Vagina (tissue), 2 donors: ENCODE results near the gene PAPSS1. TPM values are rescaled to one million over a fixed set of nuclear protein-coding genes. Genes with fewer than 3 reads are reported as not detected.

Experiments
- DNase-seq, 2 donors: peaks; one replicate each; pipeline ENCODE4 v3.0.0-alpha.2; 2017; ENCODE audit errors: extremely low spot score in 2 of 2
- H3K27ac ChIP-seq: fragments of 200-600 bp; sonication (generic); one replicate; pipeline ENCODE4 v1.5.1; 2019
- H3K27me3 ChIP-seq: fragments of 200-600 bp; sonication (generic); one replicate; pipeline ENCODE4 v1.5.1; 2019
- H3K36me3 ChIP-seq, 2 donors: fragments of 200-600 bp; sonication (generic); one replicate each; pipeline ENCODE4 v1.5.1; 2017 to 2019
- H3K4me1 ChIP-seq: fragments of 200-600 bp; sonication (generic); one replicate; pipeline ENCODE4 v1.5.1; 2019
- H3K4me3 ChIP-seq, 2 donors: fragments of 200-600 bp; sonication (generic); 1 replicate in 1 of 2; 2 replicates in 1 of 2; pipeline ENCODE4 v1.5.1; 2016 to 2019
- H3K9me3 ChIP-seq: fragments of 200-600 bp; sonication (generic); one replicate; pipeline ENCODE4 v1.5.1; 2019
- POLR2A ChIP-seq, 2 donors: fragments of 450-650 bp; IDR thresholded peaks; one replicate each; pipeline ENCODE4 v1.6.1; 2017; ENCODE audit warnings: antibody characterized with exemption in 2 of 2, mild to moderate bottlenecking in 2 of 2, moderate library complexity in 2 of 2
- POLR2AphosphoS5 ChIP-seq, 2 donors: sonication (generic); formaldehyde crosslinking; IDR thresholded peaks; one replicate each; pipeline ENCODE4 v1.9.0; 2017; ENCODE audit warnings: antibody characterized with exemption in 2 of 2, mild to moderate bottlenecking in 2 of 2, low read depth in 1 of 2; ENCODE audit not compliant: insufficient read depth in 1 of 2
- intact Hi-C: fragments of 100-400 bp; cut with DNase I; formaldehyde crosslinking; loops from one replicate; pipeline ENCODE4 v1.15.1; 2023
- total RNA-seq: library from RNA; depleted of rRNA; stranded (reverse); fragments of >200 nt; gene quantifications from one replicate; pipeline ENCODE4 v1.2.3, GENCODE V29; 2016
- TF ChIP-seq, protein P1 (sequence below), 3 experiments: fragments of 450-650 bp in 2 of 3; fragments of 200-600 bp in 1 of 3; sonication (generic) in 1 of 3; IDR thresholded peaks; one replicate each; pipeline ENCODE4 v1.5.1; 2017 to 2019; ENCODE audit warnings: antibody characterized with exemption in 3 of 3, mild to moderate bottlenecking in 2 of 3, moderate library complexity in 2 of 3

The PAPSS1 gene
- total RNA-seq, 1 donor from 2014 or later = 27.5 TPM

DNA sequence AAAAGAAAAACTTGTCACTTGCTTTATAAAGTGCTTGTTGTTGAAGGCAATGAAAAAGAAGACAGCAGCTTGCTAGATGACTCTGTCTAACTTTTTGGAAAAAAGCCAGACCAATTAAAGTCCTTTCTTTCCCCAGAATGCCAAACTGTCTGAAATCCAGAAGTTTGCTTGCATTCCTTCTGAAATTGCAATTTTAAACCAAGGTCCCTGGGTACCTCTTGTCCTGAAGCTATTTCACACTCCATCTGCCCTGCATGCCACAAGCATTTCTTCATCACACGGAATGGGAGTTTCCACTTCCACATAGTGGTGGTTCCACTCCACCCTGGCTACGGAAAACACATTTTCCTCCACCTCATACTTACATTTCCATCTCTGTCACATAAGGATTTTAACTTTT lies 101.0 kb downstream of the PAPSS1 start:
- Histone ChIP-seq H3K36me3 (peaks cover 0 to 8% of the 10 kb centered on the region in 2 donors), H3K27ac (no peak overlapping the region), H3K9me3 (no peaks in the 10 kb centered on the region), H3K27me3 (no peaks in the 10 kb centered on the region), H3K4me1 (peaks cover 18% of the 10 kb centered on the region), H3K4me3 (no peak overlapping the region)
- no peak for TF ChIP-seq POLR2AphosphoS5 (IDR thresholded peaks at IDR 0.05; ENCODE audit: insufficient read depth in 1 of 2, low read depth in 1 of 2)
- no peak for TF ChIP-seq POLR2A (IDR thresholded peaks at IDR 0.05)
- TF ChIP-seq, protein P1, sequence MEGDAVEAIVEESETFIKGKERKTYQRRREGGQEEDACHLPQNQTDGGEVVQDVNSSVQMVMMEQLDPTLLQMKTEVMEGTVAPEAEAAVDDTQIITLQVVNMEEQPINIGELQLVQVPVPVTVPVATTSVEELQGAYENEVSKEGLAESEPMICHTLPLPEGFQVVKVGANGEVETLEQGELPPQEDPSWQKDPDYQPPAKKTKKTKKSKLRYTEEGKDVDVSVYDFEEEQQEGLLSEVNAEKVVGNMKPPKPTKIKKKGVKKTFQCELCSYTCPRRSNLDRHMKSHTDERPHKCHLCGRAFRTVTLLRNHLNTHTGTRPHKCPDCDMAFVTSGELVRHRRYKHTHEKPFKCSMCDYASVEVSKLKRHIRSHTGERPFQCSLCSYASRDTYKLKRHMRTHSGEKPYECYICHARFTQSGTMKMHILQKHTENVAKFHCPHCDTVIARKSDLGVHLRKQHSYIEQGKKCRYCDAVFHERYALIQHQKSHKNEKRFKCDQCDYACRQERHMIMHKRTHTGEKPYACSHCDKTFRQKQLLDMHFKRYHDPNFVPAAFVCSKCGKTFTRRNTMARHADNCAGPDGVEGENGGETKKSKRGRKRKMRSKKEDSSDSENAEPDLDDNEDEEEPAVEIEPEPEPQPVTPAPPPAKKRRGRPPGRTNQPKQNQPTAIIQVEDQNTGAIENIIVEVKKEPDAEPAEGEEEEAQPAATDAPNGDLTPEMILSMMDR (IDR thresholded peaks at IDR 0.05) = no peak
- no peak for DNase-seq
- intact Hi-C loops = no loop called here

DNA sequence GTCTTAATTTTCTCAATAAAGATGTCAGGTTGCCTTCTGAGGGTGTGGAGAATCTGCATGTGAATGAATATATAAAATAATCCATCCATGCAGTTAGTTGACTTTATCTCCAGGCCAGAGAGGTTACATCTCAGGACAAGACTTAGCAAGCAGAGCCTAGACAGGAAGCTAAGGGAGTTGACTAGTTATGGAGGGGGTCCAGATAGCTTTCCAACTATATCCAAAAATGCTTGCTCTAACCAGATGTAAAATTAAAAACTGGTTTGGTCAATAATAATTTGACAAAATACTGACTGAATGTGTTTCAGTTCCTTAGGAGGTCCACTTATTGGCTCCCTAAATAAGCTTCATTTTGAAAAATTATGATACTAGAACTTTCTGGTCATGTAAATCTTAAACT lies 101.4 kb downstream of the PAPSS1 start:
- no peak for TF ChIP-seq POLR2AphosphoS5 (IDR thresholded peaks at IDR 0.05; ENCODE audit: insufficient read depth in 1 of 2, low read depth in 1 of 2)
- TF ChIP-seq, protein P1 (IDR thresholded peaks at IDR 0.05) = no peak
- TF ChIP-seq POLR2A (IDR thresholded peaks at IDR 0.05) = no peak
- no peak overlapping the region for H3K27ac ChIP-seq
- intact Hi-C loops = no loop called here

DNA sequence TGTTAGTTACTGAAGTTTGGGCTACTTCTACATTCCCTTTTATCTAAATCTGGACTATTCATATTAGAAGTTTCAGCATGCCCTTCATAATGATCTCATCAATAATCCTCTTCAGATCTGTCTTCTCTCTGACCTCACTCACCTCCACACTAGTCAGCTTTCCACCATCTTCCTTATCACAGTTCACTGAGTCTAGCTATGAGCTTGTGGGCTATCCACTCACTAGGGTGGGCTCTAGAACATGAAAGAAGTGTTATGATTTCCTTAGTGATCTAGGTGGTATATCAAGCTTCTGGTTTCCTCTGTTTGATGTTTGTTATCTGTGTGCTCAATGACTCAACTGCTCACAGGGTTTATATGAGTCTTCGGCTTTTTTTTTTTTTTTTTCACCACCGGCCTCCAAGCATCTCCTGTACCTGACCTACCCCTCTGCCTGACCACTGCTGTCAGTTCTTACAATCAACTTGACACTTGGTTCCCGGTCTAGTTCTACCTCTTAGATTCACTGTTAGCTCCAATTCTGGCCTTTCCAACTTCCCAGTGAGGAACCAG lies 103.1 kb downstream of the PAPSS1 start:
- H3K36me3 ChIP-seq = peaks cover 0 to 5% of the 10 kb centered on the region in 2 donors
- no peaks in the 10 kb centered on the region for H3K27me3 ChIP-seq
- intact Hi-C loops = no loop called here
- no peak overlapping the region for H3K27ac ChIP-seq
- no peak for DNase-seq
- no peak overlapping the region for H3K4me3 ChIP-seq
- TF ChIP-seq POLR2AphosphoS5 (IDR thresholded peaks at IDR 0.05; ENCODE audit: insufficient read depth in 1 of 2, low read depth in 1 of 2) (no peak), POLR2A (IDR thresholded peaks at IDR 0.05) (no peak)
- TF ChIP-seq, protein P1 (IDR thresholded peaks at IDR 0.05) = no peak
- peaks cover 18% of the 10 kb centered on the region for H3K4me1 ChIP-seq
- no peaks in the 10 kb centered on the region for H3K9me3 ChIP-seq

More for the DNA sequence above, 101.4 kb downstream of the PAPSS1 start:
- Histone ChIP-seq H3K4me3 (no peak overlapping the region), H3K36me3 (peaks cover 0 to 8% of the 10 kb centered on the region in 2 donors), H3K27me3 (no peaks in the 10 kb centered on the region), H3K4me1 (peaks cover 18% of the 10 kb centered on the region), H3K9me3 (no peaks in the 10 kb centered on the region)
- DNase-seq = no peak

DNA sequence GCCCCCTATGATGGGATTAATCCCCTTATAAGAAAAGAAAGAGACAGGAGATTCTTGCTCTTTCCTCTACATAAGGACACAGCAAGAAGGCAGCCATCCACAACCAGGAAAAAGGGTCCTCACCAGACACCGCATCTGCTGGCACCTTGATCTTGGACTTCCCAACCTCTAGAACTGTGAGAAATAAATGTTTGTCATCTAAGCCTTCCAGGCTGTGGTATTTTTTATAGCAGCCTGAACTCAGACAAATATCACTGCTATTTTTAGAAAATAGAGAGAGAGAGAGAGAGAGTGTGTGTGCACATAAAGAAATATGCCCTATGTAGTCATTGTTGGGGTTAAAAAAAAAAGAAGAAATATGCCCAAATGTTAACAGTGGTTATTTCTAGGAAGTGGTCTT lies 104.2 kb downstream of the PAPSS1 start:
- peaks cover 0 to 5% of the 10 kb centered on the region in 2 donors for H3K36me3 ChIP-seq
- H3K27me3 ChIP-seq = no peaks in the 10 kb centered on the region
- intact Hi-C loops = no loop called here

DNA sequence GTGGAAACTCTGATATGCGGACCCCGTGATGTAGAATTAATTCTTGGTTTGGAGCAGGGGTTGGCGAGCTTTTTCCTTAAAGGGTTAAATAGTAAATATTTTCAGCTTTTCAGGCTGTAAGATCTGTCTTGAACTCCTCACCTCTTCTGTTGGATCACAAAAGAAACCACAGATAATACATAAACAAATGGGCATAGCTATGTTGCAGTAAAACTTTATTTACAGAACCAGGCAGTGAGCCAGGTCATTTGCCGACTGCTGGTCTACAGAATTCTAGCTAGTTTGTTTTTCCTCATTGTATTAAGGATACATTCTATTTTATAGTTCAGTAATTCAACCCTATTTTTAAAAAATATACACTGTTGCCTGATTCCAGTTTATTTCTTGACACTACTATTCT lies 116.6 kb downstream of the PAPSS1 start:
- no peak overlapping the region for H3K4me3 ChIP-seq
- DNase-seq = no peak
- intact Hi-C loops = no loop called here
- H3K9me3 ChIP-seq = no peaks in the 10 kb centered on the region
- no peaks in the 10 kb centered on the region for H3K27me3 ChIP-seq
- no peaks in the 10 kb centered on the region for H3K4me1 ChIP-seq
- TF ChIP-seq POLR2AphosphoS5 (IDR thresholded peaks at IDR 0.05; ENCODE audit: insufficient read depth in 1 of 2, low read depth in 1 of 2) (no peak), POLR2A (IDR thresholded peaks at IDR 0.05) (no peak)
- TF ChIP-seq, protein P1 (IDR thresholded peaks at IDR 0.05) = no peak
- H3K36me3 ChIP-seq = no peaks in the 10 kb centered on the region
- H3K27ac ChIP-seq = no peak overlapping the region

More for the DNA sequence above, 104.2 kb downstream of the PAPSS1 start:
- Histone ChIP-seq H3K9me3 (no peaks in the 10 kb centered on the region), H3K4me3 (no peak overlapping the region), H3K4me1 (peaks cover 18% of the 10 kb centered on the region), H3K27ac (no peak overlapping the region)
- no peak for TF ChIP-seq POLR2A (IDR thresholded peaks at IDR 0.05)
- DNase-seq = no peak
